ENCODE measurements around the gene CD58.
"Not testable (repeated sequence)": the region's sequence is repeated elsewhere in the genome, so short reads cannot be mapped to it uniquely, and the experiment has no call there.

Gene CD58

DNA sequence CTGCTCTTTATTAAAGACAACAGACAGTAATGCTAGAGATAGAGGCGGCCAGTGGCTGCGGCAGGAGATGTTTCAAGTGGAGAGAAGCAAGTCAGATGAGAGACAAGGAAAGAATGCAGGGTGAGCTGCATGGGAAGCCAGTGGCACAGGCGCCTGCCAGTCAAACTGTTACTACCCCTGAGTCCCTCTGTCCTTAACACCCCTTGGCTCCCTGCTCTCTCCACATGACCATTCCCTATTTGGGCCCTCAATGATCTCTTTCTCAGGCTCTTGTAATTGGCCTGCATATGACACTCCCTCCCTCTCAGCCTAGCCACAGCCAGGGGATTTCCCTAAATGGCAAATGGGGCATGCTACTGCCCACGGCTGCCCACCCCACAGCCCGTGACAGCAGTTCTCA, 22.6 kb upstream of the CD58 start:
- DNase-seq (ENCODE audit: low read depth, low spot score): not testable (repeated sequence)

DNA sequence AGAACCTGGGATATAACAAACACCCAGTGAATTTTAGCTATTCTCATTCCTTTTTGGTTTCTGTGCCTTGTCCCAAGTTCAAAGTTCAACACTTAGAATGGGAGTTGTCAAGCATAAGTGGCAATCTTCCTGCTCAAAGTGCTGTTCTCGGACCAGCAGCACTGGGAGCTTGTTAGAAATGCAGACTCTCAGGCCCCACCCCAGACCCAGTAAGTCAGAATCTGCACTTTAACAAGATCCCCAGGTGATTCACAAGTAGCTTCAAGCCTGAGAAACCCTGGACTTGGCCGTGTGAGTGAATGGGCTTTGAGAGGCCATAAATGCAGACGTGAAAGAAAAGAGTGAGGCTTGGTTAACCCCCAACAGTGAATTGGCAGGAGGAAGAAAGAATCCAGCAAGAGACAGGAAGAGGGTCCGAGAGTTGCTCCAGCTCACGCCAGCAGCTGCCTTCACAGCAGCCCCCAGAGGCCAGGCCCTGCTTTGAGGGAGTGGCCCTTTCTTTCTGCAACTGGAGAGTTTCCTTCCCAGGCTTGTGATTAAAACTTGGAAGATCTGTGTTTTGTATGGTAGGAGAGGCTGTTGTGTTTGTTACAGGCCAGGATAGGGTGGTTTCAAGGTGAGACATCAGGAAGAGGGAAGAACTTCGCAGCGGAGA, 21.3 kb upstream of the CD58 start:
- DNase-seq (ENCODE audit: low read depth, low spot score): not testable (repeated sequence)

DNA sequence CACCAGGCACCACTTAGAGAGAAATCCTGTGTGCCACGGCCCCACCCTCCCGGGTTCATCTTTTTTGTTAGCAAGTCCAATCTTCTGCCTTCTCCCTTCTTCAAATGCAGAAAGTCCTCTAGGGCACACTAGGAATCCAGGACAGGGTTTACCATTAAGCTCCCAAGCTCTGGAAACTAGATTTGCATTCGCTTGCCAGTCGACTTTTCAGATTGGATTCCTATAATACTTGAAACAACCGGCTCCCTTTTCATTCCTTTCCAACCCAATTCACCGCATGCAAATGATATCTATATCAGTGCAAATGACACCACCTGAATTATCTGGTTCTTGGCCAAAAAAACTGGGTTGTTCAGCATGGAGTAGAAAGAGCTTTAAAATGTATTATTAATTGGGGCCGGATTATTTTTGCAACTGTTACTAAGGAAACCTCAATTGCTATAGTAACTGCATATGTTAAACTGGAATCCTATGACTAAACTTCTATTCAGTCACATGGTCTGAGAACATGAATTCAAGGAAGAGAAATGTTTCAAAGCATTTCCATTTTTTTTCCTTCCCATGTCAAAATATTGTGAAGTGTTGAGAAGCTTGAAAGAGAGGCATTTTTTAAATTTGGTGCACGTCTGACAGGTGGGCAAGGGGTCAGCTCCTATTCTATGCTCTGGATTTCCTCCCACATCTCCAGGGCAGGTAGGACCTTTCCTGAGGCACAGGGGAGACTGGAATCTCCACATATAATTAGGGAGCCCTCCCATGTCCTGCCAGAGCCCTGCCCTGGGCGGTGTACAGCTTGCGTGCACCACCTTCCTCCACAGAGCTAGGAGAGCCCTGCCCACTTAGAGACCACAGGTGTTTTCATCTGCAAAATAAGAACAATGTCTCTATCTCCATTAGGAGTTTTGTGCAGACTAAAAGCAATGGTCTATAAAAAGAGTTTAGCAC, 20.5 kb upstream of the CD58 start:
- DNase-seq (ENCODE audit: low read depth, low spot score): not testable (repeated sequence)

DNA sequence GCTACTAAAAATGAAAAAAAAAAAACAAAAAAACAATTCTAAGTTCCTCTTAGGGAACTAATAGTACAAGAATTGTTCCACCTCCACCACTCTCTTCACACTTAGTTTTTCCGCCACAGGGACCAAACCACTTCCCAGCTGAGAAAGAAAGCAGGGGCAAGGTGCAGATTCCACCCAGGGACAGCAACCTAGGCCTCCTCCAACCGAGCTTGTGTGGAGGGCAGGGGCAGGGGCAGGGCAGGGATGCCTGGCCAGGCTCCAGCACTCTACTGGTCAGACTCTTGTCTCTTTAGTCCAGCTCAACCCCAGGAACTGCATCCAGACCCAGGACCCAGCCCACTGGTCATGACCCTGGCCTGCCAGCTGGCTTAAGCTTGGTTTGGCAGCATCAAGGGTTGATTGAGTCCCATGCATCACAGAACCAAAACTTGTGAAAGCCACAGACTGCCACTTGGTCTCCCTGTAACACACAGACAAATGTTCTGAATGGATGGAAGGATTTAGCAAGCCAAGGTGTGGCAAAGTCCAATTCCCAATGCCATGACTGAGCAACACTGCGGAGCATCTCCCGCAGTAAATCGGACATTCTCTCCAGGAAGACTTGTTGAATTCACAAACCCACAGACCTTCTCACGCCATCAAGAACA, 19.7 kb upstream of the CD58 start:
- not testable (repeated sequence) for DNase-seq (ENCODE audit: low read depth, low spot score)

DNA sequence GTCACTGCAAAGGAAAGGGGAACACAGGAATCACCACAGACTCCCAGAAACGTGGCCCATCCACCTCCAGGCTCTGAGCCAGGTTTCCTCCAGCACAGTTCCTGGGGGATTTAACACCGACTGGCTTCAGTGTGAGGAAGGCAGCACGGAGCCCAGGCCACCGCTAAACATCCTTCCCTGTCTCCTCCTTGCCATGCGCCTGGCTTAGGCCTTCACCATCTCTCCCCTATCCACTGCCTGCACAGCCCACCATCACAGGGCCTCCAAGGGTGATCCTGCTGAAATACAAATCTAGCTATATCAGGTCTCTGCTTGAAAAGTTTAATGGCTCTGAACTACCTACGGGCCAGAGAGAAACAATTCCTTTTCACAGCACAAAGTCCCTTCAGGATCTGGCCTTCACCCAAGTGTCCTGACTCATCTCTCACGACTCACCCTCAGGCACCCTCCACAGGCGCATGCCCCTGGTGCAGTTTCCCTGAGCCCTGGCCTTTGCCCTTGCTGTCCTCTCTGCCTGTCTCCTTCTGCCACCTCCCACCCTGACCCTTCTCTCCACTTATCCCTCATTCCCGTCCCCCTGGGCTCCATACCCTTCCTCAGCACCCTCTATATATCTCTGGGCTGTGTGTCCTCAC, 18.4 kb upstream of the CD58 start:
- not testable (repeated sequence) for DNase-seq (ENCODE audit: low read depth, low spot score)

DNA sequence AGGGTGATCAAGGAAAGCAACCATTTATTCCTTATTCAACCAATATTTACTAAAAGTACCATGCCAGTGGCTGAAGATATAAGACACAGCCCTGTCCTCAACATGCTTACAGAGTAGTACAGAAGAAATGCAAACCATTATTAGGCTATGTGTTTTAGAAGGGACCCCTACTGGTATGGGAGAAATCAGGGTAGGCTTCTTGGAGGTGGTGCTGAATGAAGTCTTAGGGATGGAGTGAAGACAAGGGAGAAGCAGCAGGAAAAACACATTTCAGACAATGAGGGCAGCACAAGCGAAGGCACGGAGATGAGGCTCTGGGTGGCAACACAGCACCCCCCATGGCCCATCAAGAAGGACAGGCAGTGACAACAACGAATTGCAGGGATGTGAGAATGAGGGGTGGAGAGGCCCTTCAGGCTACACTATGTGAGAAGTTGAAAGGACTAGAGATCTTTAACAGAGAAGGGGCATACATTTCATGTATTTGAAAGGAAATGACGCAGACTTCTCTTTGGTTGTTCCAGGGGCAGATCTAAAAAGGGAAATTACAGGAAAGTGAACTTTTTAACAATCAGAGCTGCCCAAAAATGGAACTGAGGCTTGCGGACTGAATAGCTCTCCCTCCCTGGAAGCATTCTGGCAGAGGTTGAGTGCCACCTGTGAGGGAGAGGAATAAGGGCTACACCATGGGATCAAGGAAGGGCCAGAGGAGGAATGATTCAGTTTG, 16.8 kb upstream of the CD58 start:
- no peak for DNase-seq (ENCODE audit: low read depth, low spot score)

DNA sequence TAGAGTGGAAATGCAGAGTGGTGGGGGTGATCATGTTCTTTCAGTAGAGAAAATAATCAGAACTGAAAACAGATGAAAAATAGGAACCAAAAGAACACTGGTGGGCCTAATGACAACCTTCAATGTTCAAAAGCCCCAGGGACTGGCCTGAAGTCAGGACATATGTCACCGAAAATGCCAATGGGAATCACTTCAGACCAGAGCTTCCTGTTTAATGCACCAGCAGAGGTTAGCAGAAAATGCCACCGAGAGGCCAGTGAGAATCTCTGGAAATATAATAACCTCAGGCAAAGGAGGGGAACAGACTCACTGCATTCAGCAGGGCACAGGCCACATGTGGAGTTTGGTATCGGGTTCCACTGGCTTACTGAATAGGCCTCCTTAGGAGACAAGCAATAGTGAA, 15.9 kb upstream of the CD58 start:
- DNase-seq (ENCODE audit: low read depth, low spot score): no peak

DNA sequence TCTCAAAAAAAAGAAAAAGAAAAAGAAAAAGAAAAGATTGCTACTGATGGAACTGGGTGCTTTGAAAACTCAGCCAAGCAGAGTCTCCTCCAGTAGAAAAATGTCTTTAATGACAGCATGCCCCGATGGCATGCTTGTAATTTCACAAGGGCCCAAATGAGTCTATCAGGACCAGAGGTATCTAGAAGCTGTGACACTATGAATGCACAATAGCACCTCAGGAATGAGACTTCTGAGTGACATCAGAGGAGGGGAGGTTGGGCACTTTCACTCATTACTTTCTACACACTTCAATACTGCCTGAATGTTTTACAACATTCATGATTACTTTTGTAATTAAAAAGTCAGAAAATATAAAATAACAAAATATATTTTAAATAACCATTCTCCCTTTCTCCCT, 15.1 kb upstream of the CD58 start:
- no peak for DNase-seq (ENCODE audit: low read depth, low spot score)

DNA sequence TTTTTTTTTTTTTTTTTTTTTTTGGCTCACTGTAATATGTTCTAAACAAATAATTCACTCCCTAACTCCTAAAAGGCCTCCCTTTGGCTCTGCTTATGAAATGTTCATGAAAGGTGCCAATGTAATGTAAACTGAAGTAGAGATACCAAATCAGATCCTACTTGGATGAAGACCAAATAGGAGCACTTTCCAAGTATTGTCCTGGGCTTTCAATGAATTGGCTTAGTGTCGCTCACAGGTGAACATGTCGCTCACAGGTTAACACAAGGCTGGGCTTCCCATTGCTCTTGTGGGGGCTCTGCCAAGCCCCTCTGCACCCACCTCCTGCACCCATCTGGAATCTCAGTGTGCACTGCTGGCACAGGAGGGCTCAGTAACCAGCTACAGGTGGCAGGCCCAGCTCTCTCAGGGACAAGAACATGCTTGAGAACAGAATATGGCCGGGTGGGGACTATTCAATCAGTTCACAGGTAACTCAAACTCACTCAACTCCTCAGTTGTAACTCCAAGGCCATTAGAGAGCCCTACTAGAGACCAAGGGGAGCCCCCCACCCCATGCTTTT, 10.6 kb upstream of the CD58 start:
- no peak for DNase-seq (ENCODE audit: low read depth, low spot score)

DNA sequence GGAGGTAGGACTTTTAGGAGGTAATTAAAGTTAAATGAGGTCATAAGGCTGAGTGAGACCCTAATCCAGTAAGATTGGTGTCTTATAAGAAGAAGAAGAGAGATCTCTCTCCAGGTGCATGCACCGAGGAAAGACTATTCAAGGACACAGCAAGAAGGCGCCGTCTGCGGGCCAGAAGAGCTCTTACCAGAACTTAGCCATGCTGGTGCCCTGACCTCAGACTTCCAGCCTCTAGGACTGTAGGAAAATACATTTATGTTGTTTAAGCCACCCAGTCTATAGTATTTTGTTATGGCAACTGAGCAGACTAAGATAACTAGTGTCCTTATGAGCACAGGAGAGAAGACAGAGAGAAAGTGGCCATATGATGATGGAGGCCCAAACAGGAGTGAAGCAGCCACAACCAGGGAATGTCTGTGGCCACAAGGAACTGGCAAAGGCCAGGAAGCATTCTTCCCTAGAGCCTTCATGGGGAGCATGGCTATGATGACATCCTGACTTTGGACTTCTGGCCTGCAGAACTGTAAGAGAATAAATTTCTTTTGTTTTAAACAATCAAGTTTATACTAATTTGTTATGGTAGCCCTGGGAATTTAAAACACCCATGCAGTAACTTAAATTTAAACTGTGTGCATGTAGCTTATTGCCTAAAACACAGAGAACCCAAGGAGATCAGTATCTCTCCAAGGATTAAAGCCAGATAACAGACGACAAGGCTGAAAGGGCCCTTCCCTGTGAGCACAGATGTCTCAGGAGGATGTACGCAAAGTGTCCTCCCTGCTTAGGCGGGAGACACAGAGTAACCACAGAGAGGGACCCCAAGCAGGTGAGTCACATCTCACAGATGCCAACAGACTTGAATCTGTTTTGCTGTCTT, 9.9 kb upstream of the CD58 start:
- no peak for DNase-seq (ENCODE audit: low read depth, low spot score)

DNA sequence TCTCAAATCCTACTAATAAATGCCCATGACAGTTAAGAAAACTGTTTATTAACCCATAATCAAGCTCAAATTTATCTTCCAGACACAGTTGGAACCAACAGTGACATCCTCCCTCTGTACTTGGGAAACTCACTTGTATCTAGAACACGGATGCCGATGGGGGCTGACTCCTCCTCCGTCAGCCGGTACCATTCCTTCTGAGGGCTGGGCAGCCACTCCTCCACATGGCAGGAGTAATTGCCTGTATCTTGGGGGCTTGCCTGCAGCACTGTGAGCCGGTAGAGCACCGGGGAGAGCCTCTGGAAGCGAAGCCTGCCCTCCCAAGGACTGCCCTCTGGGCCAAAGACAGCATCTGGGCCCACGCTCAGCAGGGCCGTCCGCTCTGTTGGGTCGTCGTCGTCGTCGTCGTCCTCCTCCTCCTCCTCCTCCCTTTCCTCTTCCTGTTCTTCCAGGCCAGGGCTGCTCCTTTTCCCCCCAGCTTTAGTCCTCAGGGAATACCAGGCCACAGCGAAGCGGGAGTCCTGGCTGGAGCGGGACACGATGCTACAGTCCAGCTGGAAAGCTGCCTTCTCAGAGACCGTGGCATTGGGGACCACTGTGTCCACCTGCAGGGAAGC, 8.5 kb upstream of the CD58 start:
- DNase-seq (ENCODE audit: low read depth, low spot score): no peak

DNA sequence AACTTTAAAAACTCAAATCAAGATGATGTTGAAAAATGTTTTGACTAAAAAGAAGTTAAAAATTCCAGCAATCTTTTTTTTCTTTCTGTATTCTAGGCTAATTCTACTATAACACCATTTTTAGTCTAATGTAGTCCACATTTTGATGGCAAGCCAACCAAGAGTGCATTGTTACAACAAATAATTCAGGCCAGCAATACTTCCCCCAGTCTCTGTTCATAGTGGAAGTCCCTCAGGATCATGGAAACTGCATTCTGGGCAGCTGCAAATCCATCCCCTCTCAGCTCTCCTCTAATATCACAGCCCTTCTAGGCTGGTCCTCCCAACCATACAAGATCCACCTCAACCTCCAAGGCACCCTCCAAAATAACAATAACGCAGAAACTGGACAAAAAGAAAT, 7.8 kb upstream of the CD58 start:
- no peak for DNase-seq (ENCODE audit: low read depth, low spot score)

DNA sequence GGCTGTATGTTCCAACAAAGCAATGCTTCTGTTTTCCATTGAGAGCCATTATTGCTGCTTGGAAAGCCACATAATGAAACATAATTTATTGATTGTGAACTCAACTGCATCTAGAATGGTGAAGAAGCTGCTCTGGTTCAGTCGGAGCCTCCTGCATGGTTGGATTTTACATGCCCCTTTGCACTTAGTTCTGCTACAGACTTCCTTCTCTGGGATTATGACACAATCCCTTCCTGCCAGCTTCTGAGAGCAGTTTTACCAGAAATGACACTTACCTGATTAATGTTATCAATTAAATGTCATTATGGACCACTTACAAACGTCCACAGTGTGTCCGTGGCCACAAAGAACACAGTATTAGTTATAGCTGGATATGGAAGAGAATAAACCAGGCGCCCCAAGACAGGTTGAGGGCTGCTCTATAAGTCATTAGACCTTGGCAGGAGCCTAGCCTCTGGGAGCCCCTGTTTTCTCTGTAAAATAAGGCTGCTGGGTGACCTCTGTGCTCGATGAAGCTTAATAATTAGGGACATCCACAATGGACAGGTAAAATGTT, 7.0 kb upstream of the CD58 start:
- no peak for DNase-seq (ENCODE audit: low read depth, low spot score)

DNA sequence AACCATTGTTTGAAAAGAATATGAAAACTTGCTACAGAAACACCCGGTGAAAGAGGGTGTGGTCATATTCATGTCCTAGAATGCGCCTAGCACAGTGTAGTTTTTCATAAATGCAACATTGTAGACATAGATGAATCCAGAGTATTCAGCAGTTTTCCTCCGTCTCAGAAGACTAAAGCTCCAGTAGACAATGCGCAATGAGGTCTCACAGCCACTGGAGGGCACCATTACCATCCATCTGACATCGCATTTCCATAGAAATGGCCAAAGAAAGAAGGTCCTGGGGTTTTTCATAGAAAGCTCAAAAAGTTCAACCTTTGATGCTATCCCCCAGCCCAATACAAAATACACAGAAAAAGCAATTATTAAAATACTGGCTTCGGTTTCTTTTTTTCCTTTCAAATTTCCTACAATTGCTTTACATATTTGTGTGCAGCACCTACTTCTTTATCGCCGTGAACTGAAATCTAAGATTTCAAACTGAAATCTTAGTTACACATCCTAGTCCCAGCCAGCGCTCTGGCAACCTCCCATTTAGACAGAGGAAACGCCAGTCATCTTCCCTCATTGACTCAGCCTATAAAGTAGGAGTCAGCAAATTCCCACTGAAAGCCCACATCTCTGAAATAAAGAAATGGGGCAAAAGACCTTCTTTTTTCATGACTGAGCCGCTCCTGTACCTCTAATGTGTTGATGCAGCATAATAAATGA, 3.9 kb upstream of the CD58 start:
- DNase-seq (ENCODE audit: low read depth, low spot score): peak; percentile 31

DNA sequence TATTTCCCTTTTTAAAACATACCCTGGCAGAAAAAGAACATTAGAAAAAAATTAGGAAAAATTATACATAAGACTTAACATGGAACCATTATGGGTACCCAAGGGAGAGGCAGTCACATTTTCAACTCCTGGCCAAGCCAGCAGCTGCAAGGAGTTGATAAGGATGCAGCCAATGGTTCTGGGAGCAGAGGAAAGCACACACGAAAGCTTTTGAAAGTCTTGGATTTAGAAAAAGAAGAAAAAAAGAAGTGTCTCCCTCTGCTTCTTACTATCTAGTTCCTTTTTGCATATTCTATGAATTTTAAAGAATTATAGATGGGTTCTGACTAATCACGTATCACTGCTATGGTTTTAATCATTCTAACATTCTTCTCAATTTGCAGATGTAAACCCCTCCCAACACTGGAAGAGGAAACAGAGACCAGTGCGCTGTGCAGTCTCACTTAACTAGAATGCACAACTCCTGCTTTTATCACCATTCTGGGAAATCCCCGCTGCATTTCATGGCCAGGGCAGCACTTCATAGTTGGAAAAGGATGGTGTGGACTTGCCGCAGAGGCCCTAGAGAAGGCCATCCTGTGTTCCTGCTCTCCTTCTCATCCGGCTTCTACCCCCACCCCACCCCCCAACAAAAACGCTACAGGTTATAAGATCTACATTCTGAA, 2.7 kb upstream of the CD58 start:
- no peak for DNase-seq (ENCODE audit: low read depth, low spot score)

DNA sequence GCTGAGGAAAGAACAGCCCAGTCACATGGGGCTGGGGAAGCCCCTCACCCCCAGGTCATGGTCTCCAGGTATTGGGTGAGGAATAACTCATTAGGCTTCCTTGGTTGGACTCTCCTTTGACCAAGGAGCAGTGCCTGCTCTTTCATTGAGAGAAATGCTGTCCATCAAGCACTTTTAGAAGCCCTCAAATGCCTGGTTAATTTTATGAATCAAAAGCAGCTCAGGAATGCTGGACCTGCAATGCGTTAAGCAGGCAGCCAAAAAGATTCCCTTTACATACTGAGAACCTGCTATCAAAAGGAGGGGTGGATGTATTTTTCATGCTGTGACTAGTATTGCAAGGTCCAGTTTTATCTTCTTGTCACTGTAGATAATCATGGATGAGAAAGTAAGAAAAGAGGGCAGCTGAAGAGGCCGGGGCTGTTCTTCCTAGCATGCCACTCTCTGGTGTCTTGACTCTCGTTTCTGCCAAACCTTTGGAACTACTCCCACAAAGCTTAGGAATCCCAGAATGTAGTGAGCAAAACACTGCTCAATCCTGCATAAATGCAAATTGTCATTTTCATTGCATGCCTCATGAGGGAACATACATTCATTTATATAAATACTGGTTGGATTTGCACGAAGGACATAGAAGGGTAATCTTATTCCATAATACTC, 2.1 kb upstream of the CD58 start:
- no peak for DNase-seq (ENCODE audit: low read depth, low spot score)

DNA sequence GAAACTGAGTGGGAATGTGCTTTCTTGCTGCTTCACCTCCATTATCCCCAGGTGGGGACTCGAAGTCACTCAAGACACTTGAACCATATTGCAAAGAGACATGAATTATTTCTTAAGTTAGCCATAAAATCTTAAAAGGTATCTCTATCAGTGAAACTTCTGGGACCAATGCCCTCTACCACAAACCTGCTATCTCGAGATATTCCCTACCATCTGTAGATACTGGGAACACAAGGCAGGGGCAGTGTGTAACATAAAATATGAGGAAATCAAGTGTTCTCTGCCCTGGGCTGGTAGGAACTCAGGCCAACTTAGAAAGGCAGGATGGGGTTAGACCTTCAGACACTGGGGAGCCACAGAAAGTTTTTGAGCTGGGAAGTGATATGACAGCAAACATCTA, 1.3 kb upstream of the CD58 start:
- no peak for DNase-seq (ENCODE audit: low read depth, low spot score)
